ENCODE measurements around the gene TMEM198.

TMEM198 gene

GRCh38 chr2:219525533-219526232 lies 18.1 kb upstream of the TMEM198 start:
- no peak for DNase-seq (ENCODE audit: low read depth, low spot score)
- Histone ChIP-seq H3K36me3 (ENCODE audit: insufficient read depth, low read length) (no peaks in the 10 kb centered on the region), H3K9me3 (ENCODE audit: low read depth, low read length) (no peaks in the 10 kb centered on the region), H3K9ac (ENCODE audit: insufficient read length) (no peak overlapping the region), H3K4me3 (no peak overlapping the region), H3K27ac (no peak overlapping the region)
- no peak for TF ChIP-seq EZH2 (IDR thresholded peaks at IDR 0.05)
- TF ChIP-seq FOXP2 (optimal IDR thresholded peaks at IDR 0.05; ENCODE audit: control extremely low read depth, extremely low read length, insufficient read depth), result no peak
- TF ChIP-seq POLR2AphosphoS5 (IDR thresholded peaks at IDR 0.05; ENCODE audit: borderline replicate concordance, low read depth, low read length), result no peak

- Histone ChIP-seq H3K9ac (ENCODE audit: insufficient read length) (no peak overlapping the region), H3K4me3 (no peak overlapping the region), H3K9me3 (ENCODE audit: low read depth, low read length) (no peaks in the 10 kb centered on the region), H3K27ac (no peak overlapping the region), H3K36me3 (ENCODE audit: insufficient read depth, low read length) (no peaks in the 10 kb centered on the region)
- DNase-seq (ENCODE audit: low read depth, low spot score), result no peak
- no peak for TF ChIP-seq POLR2AphosphoS5 (IDR thresholded peaks at IDR 0.05; ENCODE audit: borderline replicate concordance, low read depth, low read length)
- TF ChIP-seq EZH2 (IDR thresholded peaks at IDR 0.05), result no peak
- no peak for TF ChIP-seq FOXP2 (optimal IDR thresholded peaks at IDR 0.05; ENCODE audit: control extremely low read depth, extremely low read length, insufficient read depth)
These were observed 17.3 kb upstream of the TMEM198 start for GRCh38 chr2:219526320-219527075.

GRCh38 chr2:219527076-219527394 lies 16.8 kb upstream of the TMEM198 start:
- no peak overlapping the region for H3K4me3 ChIP-seq

GRCh38 chr2:219527472-219527871 lies 16.4 kb upstream of the TMEM198 start:
- no peak overlapping the region for H3K27ac ChIP-seq
- TF ChIP-seq EZH2 (IDR thresholded peaks at IDR 0.05), result no peak
- TF ChIP-seq FOXP2 (optimal IDR thresholded peaks at IDR 0.05; ENCODE audit: control extremely low read depth, extremely low read length, insufficient read depth), result no peak
- no peak for TF ChIP-seq POLR2AphosphoS5 (IDR thresholded peaks at IDR 0.05; ENCODE audit: borderline replicate concordance, low read depth, low read length)
- no peak for DNase-seq (ENCODE audit: low read depth, low spot score)
- no peaks in the 10 kb centered on the region for H3K9me3 ChIP-seq (ENCODE audit: low read depth, low read length)
- H3K4me3 ChIP-seq, result no peak overlapping the region
- no peak overlapping the region for H3K9ac ChIP-seq (ENCODE audit: insufficient read length)
- H3K36me3 ChIP-seq (ENCODE audit: insufficient read depth, low read length), result no peaks in the 10 kb centered on the region

More at GRCh38 chr2:219527076-219527394, 16.8 kb upstream of the TMEM198 start:
- no peak overlapping the region for H3K27ac ChIP-seq
- H3K9ac ChIP-seq (ENCODE audit: insufficient read length), result no peak overlapping the region
- H3K36me3 ChIP-seq (ENCODE audit: insufficient read depth, low read length), result no peaks in the 10 kb centered on the region
- no peaks in the 10 kb centered on the region for H3K9me3 ChIP-seq (ENCODE audit: low read depth, low read length)
- DNase-seq (ENCODE audit: low read depth, low spot score), result no peak
- TF ChIP-seq POLR2AphosphoS5 (IDR thresholded peaks at IDR 0.05; ENCODE audit: borderline replicate concordance, low read depth, low read length), result no peak
- no peak for TF ChIP-seq FOXP2 (optimal IDR thresholded peaks at IDR 0.05; ENCODE audit: control extremely low read depth, extremely low read length, insufficient read depth)
- TF ChIP-seq EZH2 (IDR thresholded peaks at IDR 0.05), result no peak

GRCh38 chr2:219530048-219530963 lies 13.5 kb upstream of the TMEM198 start:
- Histone ChIP-seq H3K36me3 (ENCODE audit: insufficient read depth, low read length) (no peaks in the 10 kb centered on the region), H3K27ac (no peak overlapping the region), H3K9me3 (ENCODE audit: low read depth, low read length) (no peaks in the 10 kb centered on the region), H3K9ac (ENCODE audit: insufficient read length) (no peak overlapping the region), H3K4me3 (peak overlapping the region; percentile 17; the same call in 1 of the 2 replicates)
- no peak for TF ChIP-seq EZH2 (IDR thresholded peaks at IDR 0.05)
- no peak for TF ChIP-seq POLR2AphosphoS5 (IDR thresholded peaks at IDR 0.05; ENCODE audit: borderline replicate concordance, low read depth, low read length)
- no peak for TF ChIP-seq FOXP2 (optimal IDR thresholded peaks at IDR 0.05; ENCODE audit: control extremely low read depth, extremely low read length, insufficient read depth)
- DNase-seq (ENCODE audit: low read depth, low spot score), result no peak

- Histone ChIP-seq H3K9me3 (ENCODE audit: low read depth, low read length) (no peaks in the 10 kb centered on the region), H3K9ac (ENCODE audit: insufficient read length) (no peak overlapping the region), H3K4me3 (no peak overlapping the region), H3K36me3 (ENCODE audit: insufficient read depth, low read length) (no peaks in the 10 kb centered on the region), H3K27ac (no peak overlapping the region)
- no peak for DNase-seq (ENCODE audit: low read depth, low spot score)
- TF ChIP-seq POLR2AphosphoS5 (IDR thresholded peaks at IDR 0.05; ENCODE audit: borderline replicate concordance, low read depth, low read length), result no peak
- TF ChIP-seq FOXP2 (optimal IDR thresholded peaks at IDR 0.05; ENCODE audit: control extremely low read depth, extremely low read length, insufficient read depth), result no peak
- no peak for TF ChIP-seq EZH2 (IDR thresholded peaks at IDR 0.05)
These were observed 12.0 kb upstream of the TMEM198 start for GRCh38 chr2:219531639-219532377.

- no peak overlapping the region for H3K27ac ChIP-seq
- H3K36me3 ChIP-seq (ENCODE audit: insufficient read depth, low read length), result no peaks in the 10 kb centered on the region
- no peak for DNase-seq (ENCODE audit: low read depth, low spot score)
- no peak for TF ChIP-seq POLR2AphosphoS5 (IDR thresholded peaks at IDR 0.05; ENCODE audit: borderline replicate concordance, low read depth, low read length)
- TF ChIP-seq EZH2 (IDR thresholded peaks at IDR 0.05), result no peak
- TF ChIP-seq FOXP2 (optimal IDR thresholded peaks at IDR 0.05; ENCODE audit: control extremely low read depth, extremely low read length, insufficient read depth), result no peak
- H3K4me3 ChIP-seq, result no peak overlapping the region
- H3K9me3 ChIP-seq (ENCODE audit: low read depth, low read length), result no peaks in the 10 kb centered on the region
- H3K9ac ChIP-seq (ENCODE audit: insufficient read length), result no peak overlapping the region
These were observed 11.5 kb upstream of the TMEM198 start for GRCh38 chr2:219532378-219532649.

Data from SK-N-MC (cell line).